Left ventricle myocardium superior (tissue), 1 donor: Measurements from ENCODE around the gene TIMM21. TPM values are rescaled to one million over a fixed set of nuclear protein-coding genes. Genes with fewer than 3 reads are reported as not detected.

Source experiments
- ATAC-seq: fragments of 200-7000 bp; cut with Tn5 transposase; one replicate; pipeline ENCODE4 v1.9.1; 2020; ENCODE audit warnings: mild to moderate bottlenecking, moderate library complexity
- DNase-seq: peaks from one replicate; pipeline ENCODE4 v3.0.0-alpha.2; 2020
- intact Hi-C: fragments of 100-400 bp; cut with micrococcal nuclease; formaldehyde crosslinking; loops from one replicate; pipeline ENCODE4 v1.11.0; 2022
- long read RNA-seq: library from polyadenylated mRNA; unstranded; transcript quantifications from one replicate; pipeline ENCODE4 v2.0.0, GENCODE V29; 2021
- total RNA-seq: library from RNA; stranded (reverse); fragmentation: NEBNext Ultra II Directional; extraction: Animal tissue kit (Norgen Biotek cat#: 25700); gene quantifications from one replicate; pipeline ENCODE4 v1.2.1, GENCODE V29; 2021
- donor health status: DM: no; HTN: yes; CAD: no; lungs with severe emphysema.

The TIMM21 gene, protein sequence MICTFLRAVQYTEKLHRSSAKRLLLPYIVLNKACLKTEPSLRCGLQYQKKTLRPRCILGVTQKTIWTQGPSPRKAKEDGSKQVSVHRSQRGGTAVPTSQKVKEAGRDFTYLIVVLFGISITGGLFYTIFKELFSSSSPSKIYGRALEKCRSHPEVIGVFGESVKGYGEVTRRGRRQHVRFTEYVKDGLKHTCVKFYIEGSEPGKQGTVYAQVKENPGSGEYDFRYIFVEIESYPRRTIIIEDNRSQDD
- 163 TPM for total RNA-seq
- long read RNA-seq, transcript TIMM21-201 (6 exons, 3,095 nt) = major isoform, 147 of 190 reads
- long read RNA-seq, partial matches to known transcripts = 25 of 190 reads
- long read RNA-seq, other reads (novel, unspliced or antisense) = 17 of 190 reads

DNA sequence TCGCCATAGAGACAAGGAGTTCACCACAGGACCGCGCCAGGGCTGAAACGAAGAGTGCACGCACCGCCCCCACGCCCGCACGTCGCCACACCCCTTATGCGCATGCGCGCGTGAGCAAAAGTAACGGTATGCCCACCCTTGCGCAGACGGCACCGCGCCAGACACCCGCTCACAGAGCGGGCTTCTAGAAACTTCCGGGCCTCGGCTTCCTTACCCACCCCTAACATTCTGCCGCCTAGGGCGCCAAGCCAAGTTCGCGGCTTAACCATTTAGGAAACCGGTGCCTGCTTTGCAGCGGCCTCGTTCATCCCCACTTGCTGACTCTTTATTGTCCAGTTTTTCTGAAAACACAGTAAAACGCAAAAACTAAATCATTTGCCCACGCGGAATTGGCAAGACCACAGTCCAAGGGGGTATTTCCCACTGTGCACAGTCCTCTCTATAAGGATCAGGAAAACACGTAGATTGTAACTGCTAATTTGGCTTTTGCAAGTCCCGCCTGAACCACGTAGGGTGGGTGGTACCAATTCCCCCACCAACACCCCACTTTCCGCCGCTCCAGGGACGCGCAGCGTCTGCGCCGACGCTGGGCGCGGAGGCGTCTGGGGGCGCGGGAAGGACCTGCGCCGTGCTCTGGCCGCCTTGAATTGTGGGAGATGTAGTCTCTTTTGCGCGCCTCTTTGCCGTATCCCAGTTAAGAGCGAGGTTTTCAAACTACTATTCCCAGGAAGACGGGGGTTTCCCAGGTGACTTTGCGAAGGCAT, at the start of gene TIMM21, which contains the start of gene FBXO15:
TIMM21 (plus strand) TSS at position 745 of the 764 bp plus-strand sequence. CDS start 286 bp downstream, outside the sequence.
FBXO15 (minus strand) TSS at position 56 of the 764 bp plus-strand sequence; CDS start at position 7, 49 bp downstream.
- DNase-seq = peak; percentile 98
- peak; percentile 95 for ATAC-seq
- intact Hi-C loops = no loop called here

DNA sequence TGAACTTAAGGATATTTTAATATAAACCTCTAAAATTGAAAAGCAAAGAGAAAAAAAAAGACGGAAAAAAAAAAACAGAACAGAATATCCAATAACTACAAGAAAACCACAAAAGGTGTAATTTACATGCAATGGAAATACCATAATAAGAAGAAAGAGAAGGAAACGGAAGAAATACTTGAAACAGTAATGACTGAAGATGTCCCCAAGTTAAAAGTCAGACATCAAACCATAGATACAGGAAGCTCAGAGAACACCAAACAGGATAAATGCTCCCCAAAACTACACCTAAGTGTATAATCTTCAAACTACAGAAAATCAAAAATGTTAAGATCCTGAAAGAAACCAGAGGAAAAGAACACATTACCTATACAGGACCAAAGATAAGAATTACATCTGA, 39.9 kb upstream of the TIMM21 start:
- ATAC-seq (no peak), DNase-seq (no peak)
- intact Hi-C loops = no loop called here

DNA sequence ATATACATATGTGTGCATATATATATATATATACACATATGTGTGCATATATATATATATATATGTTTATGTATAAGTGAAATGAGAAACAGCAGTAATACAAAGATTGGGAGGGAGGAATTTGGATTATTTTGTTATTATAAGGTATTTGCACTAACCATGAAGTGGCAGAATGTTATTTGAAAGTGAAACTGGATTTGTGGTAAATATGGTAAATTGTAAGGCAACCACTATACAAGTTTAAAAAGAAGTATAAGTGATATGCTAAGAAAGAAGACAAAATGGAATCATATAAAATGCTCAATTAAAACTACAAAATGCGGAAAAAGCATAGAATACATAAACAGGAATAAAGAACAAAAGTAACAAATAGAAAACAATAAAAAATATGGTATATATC, 38.2 kb upstream of the TIMM21 start:
- intact Hi-C loops = no loop called here
- no peak for ATAC-seq
- no peak for DNase-seq

DNA sequence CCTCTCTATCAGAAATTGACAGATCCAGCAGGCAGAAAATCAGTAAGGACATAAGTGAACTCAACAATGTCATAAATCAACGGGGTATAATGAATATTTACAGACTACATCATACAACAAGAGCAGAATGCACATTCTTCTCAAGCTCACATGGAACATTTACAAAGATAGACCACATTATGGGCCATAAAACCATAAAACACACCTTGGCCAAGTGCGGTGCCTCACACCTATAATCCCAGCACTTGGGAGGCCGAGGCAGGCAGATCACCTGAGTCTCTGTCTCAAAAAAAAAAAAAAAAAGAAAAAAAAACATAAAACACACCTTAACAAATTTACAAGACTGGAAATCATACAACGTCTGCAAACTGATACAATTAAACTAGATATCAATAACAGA, 37.3 kb upstream of the TIMM21 start:
- intact Hi-C loops = no loop called here
- DNase-seq (no peak), ATAC-seq (no peak)

DNA sequence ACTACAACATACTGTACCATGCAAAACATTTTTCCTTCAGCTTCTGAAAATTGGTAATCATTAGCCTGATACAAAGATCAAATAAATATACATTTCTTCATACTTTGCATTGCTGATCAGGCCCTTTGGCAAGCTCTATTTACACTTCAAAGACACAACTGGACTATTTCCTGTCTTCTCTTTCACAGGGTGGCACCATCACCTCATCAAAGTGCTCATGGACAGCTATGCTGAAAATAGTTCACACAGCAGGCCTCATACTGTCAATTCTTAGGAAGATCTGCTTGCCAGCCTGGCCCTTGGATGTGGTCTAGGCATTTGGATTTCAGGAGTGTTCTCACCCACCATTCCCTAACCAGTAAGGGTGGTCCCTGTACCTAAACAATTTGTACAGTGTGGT, 34.6 kb upstream of the TIMM21 start:
- intact Hi-C loops = no loop called here
- no peak for ATAC-seq
- no peak for DNase-seq

DNA sequence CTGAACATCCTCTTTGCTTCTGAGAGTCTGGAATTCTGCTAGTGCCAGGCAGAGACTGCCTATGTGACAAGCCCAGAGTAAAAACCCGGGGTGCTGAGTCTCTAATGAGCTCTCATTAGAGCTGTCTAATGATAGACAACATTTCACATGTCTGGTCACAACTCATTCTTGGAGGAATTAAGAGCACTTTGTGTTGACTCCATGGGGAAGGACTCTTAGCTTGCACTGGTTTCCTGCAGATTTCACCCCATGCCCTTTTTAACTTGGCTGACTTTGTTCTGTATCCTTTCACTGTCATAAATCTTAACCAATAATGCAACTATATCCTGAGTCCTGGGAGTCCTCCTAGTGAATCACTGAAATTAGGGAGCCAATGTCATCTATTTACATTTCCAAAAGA, 34.2 kb upstream of the TIMM21 start:
- ATAC-seq (no peak), DNase-seq (no peak)
- intact Hi-C loops = no loop called here

DNA sequence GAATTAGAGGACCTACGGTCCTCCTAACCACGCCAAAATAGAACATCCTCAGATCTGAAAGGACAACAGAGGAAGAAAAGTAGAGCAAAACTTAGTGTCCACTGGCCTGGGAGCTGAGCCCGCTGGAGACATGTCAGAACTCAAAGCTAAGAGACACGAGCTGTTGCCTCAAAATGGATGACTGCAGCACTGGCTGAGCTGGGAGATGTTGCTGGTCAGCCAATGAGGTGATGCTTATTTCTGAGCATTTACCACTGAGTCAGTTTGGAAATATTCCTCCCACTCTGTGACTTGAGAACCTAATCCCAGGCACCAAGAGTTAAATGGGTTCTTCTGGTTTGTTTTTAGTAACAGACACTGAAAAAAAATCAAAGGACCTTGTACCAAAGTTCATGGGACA, 33.3 kb upstream of the TIMM21 start:
- intact Hi-C loops = no loop called here
- DNase-seq = no peak
- no peak for ATAC-seq

DNA sequence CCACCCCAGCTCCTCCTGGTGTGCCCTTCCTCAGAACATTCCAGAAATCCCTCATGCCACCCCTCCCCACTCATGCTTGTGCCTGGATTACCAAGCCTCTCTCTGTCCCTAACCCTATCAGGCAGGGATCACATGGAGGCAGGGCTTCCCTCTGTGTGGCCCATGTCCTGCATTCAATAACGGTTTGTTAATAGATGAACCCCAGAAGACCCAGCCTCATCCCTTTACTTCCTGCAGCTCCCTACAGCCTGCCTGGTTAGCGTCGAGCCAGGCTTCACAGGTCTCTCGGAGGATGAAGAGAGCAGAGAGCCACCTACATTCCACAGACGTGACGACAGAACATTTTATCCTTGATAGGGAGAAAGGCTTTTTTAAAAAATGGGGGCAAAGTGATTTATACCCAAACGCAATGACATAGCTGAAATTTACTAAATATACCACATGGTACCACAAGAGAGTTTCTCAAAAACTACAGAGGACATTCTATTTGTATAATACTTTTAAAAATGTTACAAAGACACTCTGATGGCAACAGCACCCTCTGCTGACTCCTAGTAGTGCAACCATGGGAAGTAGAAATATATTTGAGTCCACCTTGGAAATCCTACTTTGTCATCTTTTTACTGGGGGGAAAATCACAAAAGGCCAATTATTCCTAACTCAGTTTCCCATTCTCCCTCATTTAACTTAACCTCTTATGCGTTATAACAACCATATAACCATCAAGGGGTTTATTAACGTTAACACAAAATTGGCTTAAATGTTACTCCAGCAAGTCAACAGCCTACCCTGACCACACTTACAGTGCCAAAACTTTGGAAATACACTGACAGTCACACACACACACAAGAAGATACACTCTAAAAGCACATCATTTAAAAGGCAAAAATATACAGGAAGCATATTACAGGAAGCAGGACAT, 31.4 kb upstream of the TIMM21 start:
- ATAC-seq = no peak
- intact Hi-C loops = no loop called here

DNA sequence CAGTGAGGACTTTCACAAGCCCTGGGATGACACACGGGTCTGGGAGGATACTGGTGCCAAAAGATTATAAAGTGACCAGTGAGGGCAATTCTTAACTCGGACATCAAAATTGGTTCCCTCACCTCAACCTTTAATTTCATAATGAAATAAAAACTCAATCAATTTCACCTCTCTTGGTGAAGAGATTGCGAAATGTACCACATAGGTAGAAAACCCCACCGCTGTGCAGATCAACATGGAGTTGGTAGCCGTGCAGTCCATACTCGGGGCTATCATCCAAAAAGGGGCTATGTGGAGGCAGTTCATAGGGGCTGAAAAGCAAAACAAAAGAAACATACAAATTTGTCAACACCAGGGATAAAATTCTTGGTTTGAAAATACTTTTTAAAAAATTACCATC, 25.1 kb upstream of the TIMM21 start:
- ATAC-seq = no peak
- intact Hi-C loops = no loop called here

More for the DNA sequence above, 31.4 kb upstream of the TIMM21 start:
- no peak for DNase-seq

DNA sequence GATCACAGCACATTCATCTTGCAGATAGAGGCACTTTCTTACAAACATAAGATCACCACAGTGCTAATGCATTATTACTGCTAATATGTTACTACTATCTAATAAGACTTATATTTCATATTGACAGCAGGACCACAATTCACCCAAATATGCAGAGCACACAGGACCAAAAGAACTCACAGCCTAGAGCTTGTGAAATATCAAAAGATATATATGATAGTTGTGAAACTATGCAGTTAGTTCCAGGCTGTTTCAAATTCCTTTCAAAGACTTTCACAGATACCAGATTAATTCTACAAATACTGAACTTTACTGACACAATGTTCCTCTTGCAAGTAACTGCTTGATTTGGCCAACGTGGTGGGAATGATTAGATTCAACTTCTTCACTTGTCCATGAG, 23.7 kb upstream of the TIMM21 start:
- no peak for ATAC-seq
- DNase-seq = no peak
- intact Hi-C loops = no loop called here

More for the DNA sequence above, 25.1 kb upstream of the TIMM21 start:
- DNase-seq = no peak

DNA sequence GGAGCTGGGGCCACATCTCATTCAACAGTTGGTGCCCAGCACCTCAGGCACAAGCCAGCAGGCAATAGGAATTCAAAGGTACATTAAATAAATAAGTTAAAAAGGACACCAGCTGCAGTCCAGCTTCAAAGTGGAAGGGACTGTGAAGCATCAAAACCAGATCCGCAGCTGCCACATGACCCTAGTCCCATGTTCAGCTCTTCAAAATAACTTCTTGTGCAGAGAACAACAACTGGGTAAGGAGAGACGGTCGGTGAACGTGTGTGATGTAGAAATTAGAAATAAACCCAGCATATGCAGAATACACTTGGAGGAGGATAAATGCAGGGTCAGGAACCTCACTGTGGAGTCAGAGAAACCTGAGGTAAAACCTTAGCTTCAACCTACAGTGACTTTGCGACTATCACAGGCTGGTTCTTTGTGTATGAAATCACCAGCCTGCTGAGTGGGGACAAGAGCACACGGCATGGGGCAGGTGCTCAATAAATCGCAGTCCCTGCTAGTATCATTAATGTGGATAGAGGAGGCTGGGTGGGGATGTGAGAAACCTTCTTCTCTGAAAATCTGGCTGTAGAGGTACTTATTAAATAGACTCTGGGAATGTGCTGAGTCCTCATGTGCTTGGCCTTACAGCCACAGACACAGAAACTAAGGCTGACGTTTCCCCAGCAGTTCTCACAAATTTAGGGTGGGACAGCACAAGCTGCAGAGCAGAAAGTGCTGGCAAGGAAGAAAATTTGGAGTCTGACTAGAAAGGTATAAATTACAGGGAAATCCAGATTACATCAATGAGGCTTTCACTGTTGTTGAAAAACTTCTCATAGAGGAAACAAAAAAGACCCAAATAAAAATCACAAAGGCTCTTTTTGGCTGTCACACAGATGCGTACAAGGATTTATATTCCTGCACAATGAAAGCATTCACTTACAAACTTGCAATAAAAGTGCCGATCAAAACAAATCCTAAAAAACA, 21.4 kb upstream of the TIMM21 start:
- intact Hi-C loops = no loop called here
- DNase-seq (no peak), ATAC-seq (peak; percentile 43)

DNA sequence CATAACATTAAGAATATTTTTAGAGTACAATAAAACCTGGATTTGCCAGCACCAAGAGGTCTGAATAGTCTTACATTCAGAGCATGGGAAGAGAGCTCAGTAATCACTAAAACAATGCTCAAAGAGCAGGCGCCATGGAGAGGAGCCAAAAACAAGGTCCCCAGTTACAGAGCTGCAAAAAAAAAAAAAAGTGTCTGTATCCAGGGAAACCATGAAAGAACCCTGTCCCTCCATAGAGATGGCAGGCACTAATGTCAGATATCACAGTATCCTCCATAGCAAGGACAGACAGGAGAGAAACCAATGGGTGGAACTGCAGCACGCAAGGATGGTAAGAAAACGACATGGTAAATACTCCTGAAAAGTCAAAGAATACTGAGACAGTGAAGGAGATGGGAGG, 20.2 kb upstream of the TIMM21 start:
- ATAC-seq (no peak), DNase-seq (no peak)
- intact Hi-C loops = no loop called here

DNA sequence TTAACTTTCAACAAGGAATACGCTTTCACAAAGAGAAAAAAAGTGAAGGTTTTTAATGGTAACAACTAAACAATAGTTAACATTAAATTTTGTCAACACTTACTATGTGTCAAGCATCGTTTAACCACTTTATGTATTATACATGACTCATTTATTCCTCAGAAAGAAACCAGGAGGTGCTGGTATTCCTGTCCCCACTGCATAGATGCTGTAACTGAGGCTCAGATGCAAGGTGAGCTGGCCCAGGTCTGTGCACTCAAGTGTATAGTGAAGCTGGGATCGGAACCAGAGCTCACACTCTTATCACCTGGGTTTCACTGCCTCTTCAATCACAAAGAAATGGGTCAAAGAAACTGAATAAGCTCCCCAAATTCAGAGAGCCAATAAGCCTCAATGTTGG, 17.2 kb upstream of the TIMM21 start:
- ATAC-seq = no peak
- intact Hi-C loops = no loop called here
- DNase-seq = no peak

DNA sequence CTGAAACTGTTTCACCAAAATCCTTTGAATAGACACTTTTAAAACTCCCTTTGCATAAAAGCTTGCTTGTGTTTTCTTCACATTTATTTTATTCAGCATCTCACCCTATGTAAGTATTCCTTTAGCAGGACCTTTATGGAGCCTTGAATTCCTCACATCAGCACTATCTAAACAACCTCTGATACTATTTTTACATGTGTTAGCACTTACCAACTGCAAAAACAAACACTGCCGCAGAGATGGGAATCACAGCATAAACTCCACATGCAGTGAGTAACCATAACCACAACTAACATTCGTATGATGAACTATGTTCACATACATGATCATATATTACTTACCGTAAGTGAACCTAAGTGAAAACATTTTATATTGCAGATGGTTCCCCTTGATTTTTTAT, 16.1 kb upstream of the TIMM21 start:
- ATAC-seq = no peak
- no peak for DNase-seq
- intact Hi-C loops = no loop called here

DNA sequence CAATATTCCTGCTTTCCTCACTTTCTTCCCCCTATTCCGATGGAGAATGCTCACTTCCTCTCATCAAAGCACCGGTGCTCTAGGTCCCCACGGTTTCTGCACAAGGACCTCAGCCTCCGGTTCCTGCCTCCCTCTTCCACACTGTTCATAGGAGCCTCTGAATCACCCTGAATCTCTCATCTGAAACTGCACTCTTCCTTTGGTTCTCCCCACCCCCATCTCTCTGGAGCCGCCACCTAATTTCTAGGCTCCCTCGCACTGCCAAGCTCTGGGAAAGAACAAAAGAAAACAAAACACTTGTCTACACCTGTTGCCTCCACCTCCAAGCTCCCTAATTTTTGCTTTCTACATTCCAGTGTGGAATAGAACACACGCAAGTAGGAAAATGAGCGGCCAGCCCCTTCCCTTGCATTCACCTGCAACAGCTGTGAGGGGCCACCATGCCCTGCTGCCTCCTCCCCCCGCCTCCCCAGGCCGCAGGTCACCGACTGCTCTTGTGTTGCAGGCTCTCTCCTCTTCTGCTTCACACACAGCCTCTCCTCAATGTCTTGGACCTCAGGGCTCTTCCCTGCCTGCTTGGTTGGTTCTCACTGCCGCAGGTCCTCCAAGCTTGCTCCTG, 10.3 kb upstream of the TIMM21 start:
- intact Hi-C loops = no loop called here
- DNase-seq = no peak
- no peak for ATAC-seq

DNA sequence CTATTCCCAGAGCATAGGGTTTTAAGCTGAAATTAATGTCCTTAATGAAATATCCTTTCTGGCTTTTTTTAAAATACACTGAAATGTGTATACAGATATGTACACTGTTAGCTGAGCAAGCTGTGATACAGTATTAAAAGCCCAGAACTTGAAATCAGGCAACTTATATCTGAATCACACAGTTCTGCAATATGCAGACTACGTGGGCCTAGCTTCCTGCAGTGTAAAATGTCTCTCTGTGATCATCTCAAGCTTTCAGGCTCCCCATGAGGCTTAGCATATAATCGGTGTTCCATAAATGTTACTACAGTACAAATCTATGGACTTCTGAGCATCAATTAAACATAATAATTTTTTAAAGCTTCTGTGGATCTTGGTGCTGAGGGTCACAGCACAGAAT, 8.9 kb upstream of the TIMM21 start:
- ATAC-seq (no peak), DNase-seq (no peak)
- intact Hi-C loops = no loop called here

DNA sequence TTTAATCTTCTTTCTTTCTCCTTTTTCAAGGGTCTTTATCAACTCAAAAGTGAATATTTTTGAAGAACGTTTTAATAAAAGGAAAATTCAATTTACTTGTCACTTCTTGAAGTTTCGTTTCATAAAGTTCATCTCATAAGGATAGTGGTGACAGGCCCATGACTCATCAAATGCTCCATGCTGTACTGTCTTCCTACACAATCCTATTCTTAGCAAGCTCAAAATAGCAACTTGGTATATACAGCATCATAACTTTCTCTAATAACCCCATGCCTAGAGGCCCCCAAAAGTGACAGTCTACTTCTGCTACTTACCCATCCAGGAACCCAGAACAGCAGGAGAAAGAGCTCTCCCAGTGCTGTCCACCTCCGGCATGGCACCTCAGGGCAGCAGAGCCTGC, 8.4 kb upstream of the TIMM21 start:
- intact Hi-C loops = no loop called here
- DNase-seq = no peak
- no peak for ATAC-seq

DNA sequence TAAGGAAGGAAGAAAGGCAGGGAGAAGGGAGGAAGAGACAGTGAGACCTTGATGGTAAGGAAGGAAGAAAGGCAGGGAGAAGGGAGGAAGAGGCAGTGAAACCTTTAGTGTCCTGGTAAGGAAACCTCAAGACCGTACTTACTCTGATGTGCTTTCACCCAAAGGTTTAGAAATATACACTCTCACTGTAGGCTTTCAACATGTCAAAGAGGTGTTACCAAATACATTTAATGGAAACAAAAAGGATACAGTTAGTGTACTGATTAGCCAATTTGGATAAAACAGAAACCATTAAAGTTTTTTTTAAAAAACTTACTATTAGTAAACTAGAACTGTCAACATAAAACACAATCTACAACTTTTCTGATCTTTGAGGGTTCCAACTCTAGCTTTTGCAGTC, 7.7 kb upstream of the TIMM21 start:
- intact Hi-C loops = no loop called here
- no peak for DNase-seq
- no peak for ATAC-seq
